Astrocyte of the cerebellum (primary cell): ENCODE results near the gene RAD51AP1.

Experiments used
- DNase-seq: peaks from one replicate; pipeline ENCODE4 v3.0.0-alpha.2; 2011; ENCODE audit warnings: low read depth
- H3K4me3 ChIP-seq: 2 replicates; pipeline ENCODE4 v1.5.1; 2011; ENCODE audit warnings: mild to moderate bottlenecking, low read depth, low read length, moderate library complexity
- in situ Hi-C: cut with HindIII; loops from 2 replicates; pipeline ENCODE4 v1.10.0; 2017; ENCODE audit warnings: low sequenced_read_pairs
- TF ChIP-seq, protein P1 (sequence below): IDR thresholded peaks from 2 replicates; pipeline ENCODE4 v1.5.1; 2012; ENCODE audit warnings: low read length, low read depth, moderate library complexity, mild to moderate bottlenecking; ENCODE audit errors: missing control alignments

The RAD51AP1 gene

GRCh38 chr12:4587108-4587507, 48.4 kb downstream of the RAD51AP1 start:
- DNase-seq = no peak
- TF ChIP-seq, protein P1, sequence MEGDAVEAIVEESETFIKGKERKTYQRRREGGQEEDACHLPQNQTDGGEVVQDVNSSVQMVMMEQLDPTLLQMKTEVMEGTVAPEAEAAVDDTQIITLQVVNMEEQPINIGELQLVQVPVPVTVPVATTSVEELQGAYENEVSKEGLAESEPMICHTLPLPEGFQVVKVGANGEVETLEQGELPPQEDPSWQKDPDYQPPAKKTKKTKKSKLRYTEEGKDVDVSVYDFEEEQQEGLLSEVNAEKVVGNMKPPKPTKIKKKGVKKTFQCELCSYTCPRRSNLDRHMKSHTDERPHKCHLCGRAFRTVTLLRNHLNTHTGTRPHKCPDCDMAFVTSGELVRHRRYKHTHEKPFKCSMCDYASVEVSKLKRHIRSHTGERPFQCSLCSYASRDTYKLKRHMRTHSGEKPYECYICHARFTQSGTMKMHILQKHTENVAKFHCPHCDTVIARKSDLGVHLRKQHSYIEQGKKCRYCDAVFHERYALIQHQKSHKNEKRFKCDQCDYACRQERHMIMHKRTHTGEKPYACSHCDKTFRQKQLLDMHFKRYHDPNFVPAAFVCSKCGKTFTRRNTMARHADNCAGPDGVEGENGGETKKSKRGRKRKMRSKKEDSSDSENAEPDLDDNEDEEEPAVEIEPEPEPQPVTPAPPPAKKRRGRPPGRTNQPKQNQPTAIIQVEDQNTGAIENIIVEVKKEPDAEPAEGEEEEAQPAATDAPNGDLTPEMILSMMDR = no peak
- H3K4me3 ChIP-seq = no peak overlapping the region
- in situ Hi-C loops = no loop called here

- DNase-seq = no peak
- TF ChIP-seq, protein P1 = no peak
- no peak overlapping the region for H3K4me3 ChIP-seq
- in situ Hi-C loops = no loop called here
These were observed 50.2 kb downstream of the RAD51AP1 start for GRCh38 chr12:4588916-4589315.

- no peak overlapping the region for H3K4me3 ChIP-seq
- in situ Hi-C loops = no loop called here
- TF ChIP-seq, protein P1 = no peak
- no peak for DNase-seq
These were observed 51.3 kb downstream of the RAD51AP1 start for GRCh38 chr12:4589941-4590340.

- no peak overlapping the region for H3K4me3 ChIP-seq
- no peak for DNase-seq
- in situ Hi-C loops = no loop called here
- TF ChIP-seq, protein P1 = no peak
These were observed 52.5 kb downstream of the RAD51AP1 start for GRCh38 chr12:4591180-4591687.

GRCh38 chr12:4595881-4596280, 57.2 kb downstream of the RAD51AP1 start:
- DNase-seq = no peak
- in situ Hi-C loops = no loop called here
- TF ChIP-seq, protein P1 = no peak
- no peak overlapping the region for H3K4me3 ChIP-seq

DNA sequence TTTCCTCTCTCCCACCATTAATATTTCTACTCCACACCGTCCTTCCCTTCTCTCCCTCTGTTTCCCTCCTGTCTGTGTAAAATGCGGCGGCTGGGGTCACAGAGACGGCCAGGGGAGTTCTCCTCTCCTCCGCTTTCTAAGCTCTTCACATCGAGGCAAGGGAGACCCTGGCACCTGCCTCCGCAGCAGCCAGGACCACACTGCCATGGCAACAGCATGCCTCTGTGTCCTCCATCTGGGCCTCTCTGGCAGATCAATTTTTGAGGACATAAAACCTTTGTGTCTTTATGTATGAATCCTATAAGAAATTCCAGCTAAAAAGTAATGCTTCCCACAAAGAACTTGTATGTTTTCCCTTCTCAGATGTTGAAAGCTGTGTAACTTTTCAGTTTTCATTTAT, 64.7 kb downstream of the RAD51AP1 start:
- no peak for DNase-seq
- TF ChIP-seq, protein P1 = no peak
- no peak overlapping the region for H3K4me3 ChIP-seq
- in situ Hi-C loops = no loop called here

DNA sequence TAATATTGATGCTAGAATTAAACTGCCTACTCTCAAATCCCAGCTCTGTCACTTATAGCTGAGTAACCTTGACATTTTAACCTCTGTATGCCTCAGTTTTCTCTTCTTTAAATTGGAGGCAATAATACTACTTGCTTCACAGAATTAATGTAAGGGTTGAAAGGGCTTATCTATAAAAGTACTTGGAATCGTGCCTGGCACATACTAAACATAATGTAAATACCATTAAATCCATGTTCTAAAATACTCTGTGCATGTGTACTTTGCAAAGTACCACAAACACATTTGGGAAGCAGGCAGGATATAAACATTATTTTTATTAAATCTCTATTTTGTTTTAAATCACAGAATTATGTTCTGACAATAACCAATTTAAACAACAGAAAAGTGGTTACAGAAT, 65.3 kb downstream of the RAD51AP1 start:
- in situ Hi-C loops = no loop called here

More for the DNA sequence above, 65.3 kb downstream of the RAD51AP1 start:
- H3K4me3 ChIP-seq = no peak overlapping the region
- no peak for DNase-seq
- TF ChIP-seq, protein P1 = no peak
